HepG2 (cell line): ENCODE measurements around the gene PNMA8B. TPM values are rescaled to one million over a fixed set of nuclear protein-coding genes. Genes with fewer than 3 reads are reported as not detected.
"Not testable (repeated sequence)": the region's sequence is repeated elsewhere in the genome, so short reads cannot be mapped to it uniquely, and the experiment has no call there.

Source experiments
- ATAC-seq: fragments of 200-7000 bp; cut with Tn5 transposase; 3 replicates; pipeline ENCODE4 v1.9.1; 2020; ENCODE audit warnings: mild to moderate bottlenecking, moderate library complexity
- BruUV-seq: library from RNA; stranded (reverse); fragments of 400-500 nt; replicated peaks from 2 replicates; lab custom pipeline; 2021; lab: Mats Ljungman, UMichigan
- CTCF ChIA-PET: fragments of 300-600 bp; formaldehyde crosslinking; extraction: SDS; loops from one replicate; lab custom pipeline; 2021; ENCODE audit warnings: low total read pairs, inconsistent platforms, low intra/inter-chr PET ratio; lab: Yijun Ruan, JAX
- POLR2A ChIA-PET: fragments of 350-600 bp; sonication (Branson Sonifier 250); formaldehyde crosslinking; loops from one replicate; lab custom pipeline; 2020; ENCODE audit warnings: antibody characterized with exemption, inconsistent platforms; lab: Yijun Ruan, JAX
- DNase-seq: peaks from one replicate; pipeline ENCODE4 v3.0.0-alpha.2; 2015; ENCODE audit warnings: low spot score
- FAIRE-seq: peaks from 3 replicates; lab custom pipeline; 2011; peaks lifted over from hg19 to GRCh38; lab: Jason Lieb, UNC
- H2AFZ ChIP-seq: one replicate; pipeline ENCODE4 v1.6.1; 2011; ENCODE audit warnings: low read length, inconsistent platforms
- H3K27ac ChIP-seq: fragments of 300-600 bp; 3 replicates; pipeline ENCODE4 v1.8.0; 2011; ENCODE audit warnings: mixed run types, mild to moderate bottlenecking, mixed read lengths, low read length, inconsistent platforms; ENCODE audit not compliant: insufficient read depth; ENCODE audit errors: extremely low read length
- H3K27me3 ChIP-seq, 2 experiments: fragments of 200-600 bp in 1 of 2; 2 replicates in 1 of 2; 3 replicates in 1 of 2; pipeline versions ENCODE4 v1.6.0 to v1.8.0; 2011; ENCODE audit warnings: low read length in 2 of 2, mild to moderate bottlenecking in 2 of 2, moderate library complexity in 2 of 2, inconsistent platforms in 1 of 2; ENCODE audit not compliant: insufficient read depth in 2 of 2, control insufficient read depth in 1 of 2
- H3K36me3 ChIP-seq, 2 experiments: fragments of 200-600 bp in 1 of 2; replicated peaks in 1 of 2; 2 replicates in 1 of 2; 3 replicates in 1 of 2; pipeline versions ENCODE4 v1.5.1 to v1.8.0; 2011; ENCODE audit warnings: low read length in 2 of 2, inconsistent platforms in 1 of 2; ENCODE audit not compliant: insufficient read depth in 2 of 2, control insufficient read depth in 1 of 2
- H3K4me1 ChIP-seq: 2 replicates; pipeline ENCODE4 v1.5.1; 2012; ENCODE audit warnings: low read length, inconsistent platforms; ENCODE audit not compliant: insufficient read depth
- H3K4me2 ChIP-seq: 2 replicates; pipeline ENCODE4 v1.6.0; 2011; ENCODE audit warnings: low read depth, low read length, inconsistent platforms
- H3K4me3 ChIP-seq, 3 experiments: fragments of 200-600 bp in 1 of 3; sonication (generic), shearing (Covaris generic) in 1 of 3; replicated peaks in 1 of 3; 2 replicates each; pipeline ENCODE4 v1.5.1; 2011 to 2016; ENCODE audit warnings: low read length in 3 of 3, inconsistent platforms in 2 of 3, low read depth in 2 of 3, mild to moderate bottlenecking in 2 of 3, control low read depth in 1 of 3, mixed read lengths in 1 of 3; ENCODE audit not compliant: insufficient read depth in 1 of 3
- H3K79me2 ChIP-seq: one replicate; pipeline ENCODE4 v1.6.1; 2011; ENCODE audit warnings: low read length, inconsistent platforms; ENCODE audit not compliant: insufficient read depth
- H3K9ac ChIP-seq: 2 replicates; pipeline ENCODE4 v1.6.0; 2011; ENCODE audit warnings: mild to moderate bottlenecking, low read depth, low read length, inconsistent platforms; ENCODE audit not compliant: insufficient read depth
- H3K9me3 ChIP-seq: 2 replicates; pipeline ENCODE4 v1.5.1; 2012; ENCODE audit warnings: mild to moderate bottlenecking, low read length
- H4K20me1 ChIP-seq: 2 replicates; pipeline ENCODE4 v1.6.0; 2011; ENCODE audit warnings: inconsistent platforms, mild to moderate bottlenecking, low read length, moderate library complexity; ENCODE audit not compliant: insufficient read depth
- MAFG ChIP-seq: sonication (generic); formaldehyde crosslinking; IDR thresholded peaks from 2 replicates; pipeline ENCODE4 v1.5.1; 2020; ENCODE audit warnings: mild to moderate bottlenecking, missing genetic modification reagents
- TMF1 ChIP-seq: sonication (generic); formaldehyde crosslinking; IDR thresholded peaks from 2 replicates; pipeline ENCODE4 v1.8.1; 2022; ENCODE audit warnings: low read depth, missing genetic modification reagents
- ZBTB1 ChIP-seq: sonication (generic); formaldehyde crosslinking; IDR thresholded peaks from 2 replicates; pipeline ENCODE4 v1.4.0; 2020; ENCODE audit warnings: missing genetic modification reagents, borderline replicate concordance
- ZMYM4 ChIP-seq: sonication (generic); formaldehyde crosslinking; IDR thresholded peaks from 2 replicates; pipeline ENCODE4 v1.8.1; 2023; ENCODE audit warnings: mild to moderate bottlenecking, missing genetic modification reagents
- ZNF644 ChIP-seq: IDR thresholded peaks from 2 replicates; pipeline ENCODE4 v1.6.1; 2016; ENCODE audit warnings: low read depth
- ZNF709 ChIP-seq: sonication (generic); formaldehyde crosslinking; IDR thresholded peaks from 2 replicates; pipeline ENCODE4 v1.5.0; 2020; ENCODE audit warnings: mild to moderate bottlenecking, missing genetic modification reagents
- WGBS: methylation state at CpG from one replicate; pipeline ENCODE4 v1.1.6; 2017; ENCODE audit warnings: low lambda C conversion rate; 5-methylcytosine and 5-hydroxymethylcytosine counted together
- in situ Hi-C: cut with HindIII; loops from 2 replicates; pipeline ENCODE4 v1.10.0; 2017; ENCODE audit warnings: low pct_unique_long_range_greater_than_20kb; ENCODE audit not compliant: extremely low pct_ligation_motif_present
- intact Hi-C: fragments of 100-400 bp; cut with micrococcal nuclease; formaldehyde crosslinking; loops from one replicate; pipeline ENCODE4 v1.10.0; 2022; ENCODE audit not compliant: unreplicated experiment
- polyA plus RNA-seq, 8 experiments: library from polyadenylated mRNA; depleted of rRNA in 3 of 8; stranded (reverse) in 7 of 8; unstranded in 1 of 8; fragments of >200 nt; fragmentation: Illumina TruSeq in 4 of 8; extraction: Trizol in 4 of 8; gene quantifications; 2 replicates each; pipeline versions ENCODE4 v1.2.1 to v1.2.3, GENCODE V29; 2011 to 2016; ENCODE audit warnings: low read depth in 4 of 8, missing spikeins in 1 of 8, mixed read lengths in 1 of 8; ENCODE audit not compliant: insufficient read depth in 1 of 8
- total RNA-seq, 5 experiments: library from RNA; depleted of rRNA; stranded (reverse); fragments of >200 nt; fragmentation: Illumina TruSeq; extraction: Trizol; gene quantifications; 2 replicates each; pipeline ENCODE4 v1.2.3, GENCODE V29; 2016; ENCODE audit warnings: low read depth in 1 of 5
- TF ChIP-seq, protein P1 (sequence below): IDR thresholded peaks from 2 replicates; pipeline ENCODE4 v1.6.1; 2016; ENCODE audit warnings: missing genetic modification reagents, missing compliant biosample characterization

PNMA8B gene
- total and polyA plus RNA-seq, 2 of the 13 experiments (the other 11 are each of a cell fraction or from before 2014, with no cell fraction given): not detected

DNA sequence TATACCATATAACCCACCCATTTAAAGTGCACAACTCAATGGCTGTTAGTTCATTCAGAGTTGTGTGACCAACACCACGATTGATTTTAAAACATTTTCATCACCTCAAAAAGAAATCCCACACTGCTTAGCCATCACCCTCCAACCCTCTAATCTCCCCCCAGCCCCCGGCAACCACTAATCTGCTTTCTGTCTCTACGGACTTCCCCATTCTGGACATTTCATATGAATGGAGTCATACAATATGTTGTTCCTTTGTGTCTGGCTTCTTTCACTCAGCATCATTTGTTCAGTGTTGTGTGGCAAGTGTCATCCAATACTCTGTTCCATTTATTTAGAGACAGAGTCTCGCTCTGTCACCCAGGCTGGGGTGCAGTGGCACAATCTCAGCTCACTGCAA, 4.0 kb upstream of the PNMA8B start:
- DNase-seq (no peak), FAIRE-seq (no peak), ATAC-seq (no peak)
- no TSS peak for BruUV-seq
- ChIA-PET CTCF (no interaction called here), POLR2A (no interaction called here)
- Histone ChIP-seq H3K4me1 (peaks cover 15% of the 10 kb centered on the region), H3K9ac (no peak overlapping the region), H3K9me3 (no peaks in the 10 kb centered on the region), H3K27ac (no peak overlapping the region), H2AFZ (no peak overlapping the region), H4K20me1 (no peaks in the 10 kb centered on the region), H3K27me3 (peaks cover 2 to 8% of the 10 kb centered on the region in 2 experiments; a peak in 1 of 5 replicates), H3K4me2 (no peak overlapping the region), H3K79me2 (no peaks in the 10 kb centered on the region), H3K36me3 (no peaks in the 10 kb centered on the region), H3K4me3 (no peak overlapping the region)
- in situ Hi-C loops (no loop called here), intact Hi-C loops (no loop called here)
- TF ChIP-seq ZNF644 (CRISPR knock-in tag) (no peak), ZNF709 (CRISPR knock-in tag) (no peak)
- 67% methylated on average over 4 of the region's 4 CpGs for WGBS

DNA sequence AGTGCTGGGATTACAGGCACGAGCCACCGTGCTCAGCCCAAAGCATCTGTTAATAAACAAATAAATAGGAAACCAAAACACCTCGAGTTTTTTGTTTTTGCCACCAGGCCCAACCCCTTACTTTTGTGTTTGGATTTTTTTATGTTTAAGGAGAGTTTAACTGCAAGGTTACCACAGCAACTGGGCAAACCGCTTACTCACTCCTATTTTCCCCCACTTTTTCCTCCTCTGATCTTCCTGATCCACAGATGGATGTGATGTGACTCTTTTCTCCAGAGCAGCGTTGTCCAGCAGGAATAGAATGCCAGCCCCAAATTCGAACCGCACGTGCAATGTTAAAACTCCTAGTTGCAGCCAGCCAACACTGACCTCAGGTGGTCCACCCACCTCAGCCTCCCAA, 2.1 kb upstream of the PNMA8B start:
- H3K4me2 ChIP-seq: no peak overlapping the region
- WGBS: 44% methylated on average over 8 of the region's 8 CpGs
- peaks cover 2 to 10% of the 10 kb centered on the region in 2 experiments; a peak in 2 of 5 replicates for H3K27me3 ChIP-seq
- ChIA-PET POLR2A (no interaction called here), CTCF (no interaction called here)
- H3K79me2 ChIP-seq: no peaks in the 10 kb centered on the region
- no peak for ATAC-seq
- peaks cover 15% of the 10 kb centered on the region for H3K4me1 ChIP-seq
- intact Hi-C loops (no loop called here), in situ Hi-C loops (no loop called here)
- TF ChIP-seq MAFG (CRISPR knock-in tag) (no peak), TMF1 (CRISPR knock-in tag) (no peak), ZBTB1 (CRISPR knock-in tag) (no peak), ZMYM4 (CRISPR knock-in tag) (no peak)
- TF ChIP-seq, protein P1, sequence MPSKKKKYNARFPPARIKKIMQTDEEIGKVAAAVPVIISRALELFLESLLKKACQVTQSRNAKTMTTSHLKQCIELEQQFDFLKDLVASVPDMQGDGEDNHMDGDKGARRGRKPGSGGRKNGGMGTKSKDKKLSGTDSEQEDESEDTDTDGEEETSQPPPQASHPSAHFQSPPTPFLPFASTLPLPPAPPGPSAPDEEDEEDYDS (CRISPR knock-in tag): no peak
- H3K36me3 ChIP-seq: no peaks in the 10 kb centered on the region
- no peak overlapping the region for H3K4me3 ChIP-seq
- H3K9me3 ChIP-seq: no peaks in the 10 kb centered on the region
- no peaks in the 10 kb centered on the region for H4K20me1 ChIP-seq
- BruUV-seq: no TSS peak
- no peak overlapping the region for H3K27ac ChIP-seq
- no peak for FAIRE-seq
- H2AFZ ChIP-seq: no peak overlapping the region
- DNase-seq: no peak
- H3K9ac ChIP-seq: no peak overlapping the region

DNA sequence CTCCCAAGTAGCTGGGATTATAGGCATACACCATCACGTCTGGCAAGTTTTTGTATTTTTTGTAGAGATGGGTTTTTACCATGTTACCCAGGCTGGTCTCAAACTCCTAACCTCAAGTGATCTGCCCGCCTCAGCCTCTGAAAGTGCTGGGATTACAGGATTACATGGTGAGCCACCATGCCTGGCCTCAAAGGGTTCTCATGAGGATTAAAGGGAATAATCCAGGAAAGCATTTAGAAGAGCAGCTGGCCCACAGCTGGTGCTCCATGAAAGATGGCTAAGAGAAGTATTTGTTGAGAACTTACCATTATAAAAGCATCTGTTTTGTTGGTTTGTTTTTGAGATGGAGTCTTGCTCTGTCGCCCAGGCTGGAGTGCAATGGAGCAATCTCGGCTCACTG, 1.2 kb upstream of the PNMA8B start:
- H3K79me2 ChIP-seq, POLR2A ChIA-PET, H3K27ac ChIP-seq, H3K4me3 ChIP-seq, H2AFZ ChIP-seq, H4K20me1 ChIP-seq, CTCF ChIA-PET, H3K9me3 ChIP-seq, in situ Hi-C loops, H3K4me2 ChIP-seq, H3K36me3 ChIP-seq, DNase-seq, H3K9ac ChIP-seq, intact Hi-C loops, FAIRE-seq, BruUV-seq, ATAC-seq: not testable (repeated sequence)
- Histone ChIP-seq H3K4me1 (peaks cover 15% of the 10 kb centered on the region), H3K27me3 (peaks cover 2 to 16% of the 10 kb centered on the region in 2 experiments; a peak in 3 of 5 replicates)
- WGBS: 39% methylated on average over 4 of the region's 4 CpGs
